ENCODE results near the gene ASPHD2.

Gene ASPHD2

GRCh38 chr22:26443901-26444690 is 15.0 kb downstream of the ASPHD2 start:
- Histone ChIP-seq H3K4me3 (replicated peaks; ENCODE audit: insufficient read depth, low read length) (no peak overlapping the region), H3K27ac (replicated peaks) (no peak overlapping the region), H3K27me3 (ENCODE audit: insufficient read depth, poor library complexity, severe bottlenecking) (no peaks in the 10 kb centered on the region)
- TF ChIP-seq CTCF (IDR thresholded peaks at IDR 0.05; ENCODE audit: insufficient read depth, low read length), result no peak
- TF ChIP-seq SPI1 (IDR thresholded peaks at IDR 0.05; ENCODE audit: borderline replicate concordance, low read depth), result no peak
- no peak for TF ChIP-seq POLR2AphosphoS5 (IDR thresholded peaks at IDR 0.05; ENCODE audit: low read depth)
- no peak for TF ChIP-seq REST (IDR thresholded peaks at IDR 0.05; ENCODE audit: insufficient replicate concordance, low read depth)
- TF ChIP-seq GABPA (IDR thresholded peaks at IDR 0.05; ENCODE audit: low read depth), result no peak
- no peak for DNase-seq (ENCODE audit: low read depth in 1 of 2, low spot score in 1 of 2)

DNA sequence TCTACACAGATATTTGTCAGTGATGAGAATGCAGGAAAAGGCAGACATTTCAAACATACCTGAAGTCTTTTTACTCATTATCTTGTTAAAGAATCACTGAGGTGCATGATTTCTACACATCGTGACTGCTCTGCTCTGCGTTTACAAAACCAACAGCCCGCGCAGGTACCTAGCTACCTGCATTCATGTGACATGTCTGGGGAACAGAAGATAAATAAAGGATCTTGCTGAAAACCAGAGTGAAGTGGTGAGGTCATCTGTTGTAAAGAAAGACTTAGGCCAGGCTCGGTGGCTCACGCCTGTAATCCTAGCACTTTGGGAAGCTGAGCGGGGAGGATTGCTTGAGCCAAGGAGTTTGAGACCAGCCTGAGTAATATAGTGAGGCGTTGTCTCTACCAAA is 15.7 kb downstream of the ASPHD2 start:
- no peak for DNase-seq (ENCODE audit: low read depth in 1 of 2, low spot score in 1 of 2)
- no peak overlapping the region for H3K4me3 ChIP-seq (replicated peaks; ENCODE audit: insufficient read depth, low read length)
- no peaks in the 10 kb centered on the region for H3K27me3 ChIP-seq (ENCODE audit: insufficient read depth, poor library complexity, severe bottlenecking)
- H3K27ac ChIP-seq (replicated peaks), result no peak overlapping the region
- no peak for TF ChIP-seq REST (IDR thresholded peaks at IDR 0.05; ENCODE audit: insufficient replicate concordance, low read depth)
- TF ChIP-seq GABPA (IDR thresholded peaks at IDR 0.05; ENCODE audit: low read depth), result no peak
- TF ChIP-seq POLR2AphosphoS5 (IDR thresholded peaks at IDR 0.05; ENCODE audit: low read depth), result no peak
- no peak for TF ChIP-seq CTCF (IDR thresholded peaks at IDR 0.05; ENCODE audit: insufficient read depth, low read length)
- no peak for TF ChIP-seq SPI1 (IDR thresholded peaks at IDR 0.05; ENCODE audit: borderline replicate concordance, low read depth)

- TF ChIP-seq GABPA (IDR thresholded peaks at IDR 0.05; ENCODE audit: low read depth) (no peak), CTCF (IDR thresholded peaks at IDR 0.05; ENCODE audit: insufficient read depth, low read length) (no peak), SPI1 (IDR thresholded peaks at IDR 0.05; ENCODE audit: borderline replicate concordance, low read depth) (no peak), REST (IDR thresholded peaks at IDR 0.05; ENCODE audit: insufficient replicate concordance, low read depth) (no peak), POLR2AphosphoS5 (IDR thresholded peaks at IDR 0.05; ENCODE audit: low read depth) (no peak)
- no peak overlapping the region for H3K27ac ChIP-seq (replicated peaks)
- DNase-seq (ENCODE audit: low read depth in 1 of 2, low spot score in 1 of 2), result no peak
- H3K4me3 ChIP-seq (replicated peaks; ENCODE audit: insufficient read depth, low read length), result no peak overlapping the region
- no peaks in the 10 kb centered on the region for H3K27me3 ChIP-seq (ENCODE audit: insufficient read depth, poor library complexity, severe bottlenecking)
Measured at GRCh38 chr22:26445577-26446275, 16.7 kb downstream of the ASPHD2 start.
